Psoas muscle (tissue), 8 donors: Measurements from ENCODE around the gene RPL5. TPM values are rescaled to one million over a fixed set of nuclear protein-coding genes. Genes with fewer than 3 reads are reported as not detected.
A peak's percentile ranks its signal among the peaks of the same experiment; 100 is the strongest.

Source experiments
- ATAC-seq, 4 donors: fragments of 200-7000 bp; cut with Tn5 transposase; one replicate each; pipeline ENCODE4 v1.9.1; 2020; ENCODE audit warnings: moderate library complexity in 3 of 4, mild to moderate bottlenecking in 2 of 4
- DNase-seq, 2 donors: peaks; one replicate each; pipeline ENCODE4 v3.0.0-alpha.2; 2020
- H3K27ac ChIP-seq: fragments of 200-600 bp; one replicate; pipeline ENCODE4 v1.8.0; 2022
- H3K27me3 ChIP-seq, 3 donors: fragments of 200-600 bp in 1 of 3; one replicate each; pipeline versions ENCODE4 v1.6.1 to v1.8.0; 2013 to 2022; ENCODE audit warnings: low read length in 2 of 3, mild to moderate bottlenecking in 2 of 3, moderate library complexity in 1 of 3; ENCODE audit not compliant: insufficient read depth in 3 of 3
- H3K36me3 ChIP-seq, 2 donors: fragments of 200-600 bp in 1 of 2; one replicate each; pipeline versions ENCODE4 v1.6.1 to v1.8.0; 2013 to 2022; ENCODE audit warnings: low read depth in 1 of 2, mild to moderate bottlenecking in 1 of 2, moderate library complexity in 1 of 2; ENCODE audit not compliant: insufficient read depth in 1 of 2
- H3K4me1 ChIP-seq: fragments of 200-600 bp; one replicate; pipeline ENCODE4 v1.8.0; 2022
- H3K4me3 ChIP-seq: fragments of 200-600 bp; one replicate; pipeline ENCODE4 v1.8.0; 2022; ENCODE audit warnings: mild to moderate bottlenecking
- H3K9me3 ChIP-seq: fragments of 200-600 bp; one replicate; pipeline ENCODE4 v1.8.0; 2022
- WGBS, 3 donors: extraction: QIAGEN DNeasy Blood & Tissue Kit; methylation state at CpG; one replicate each; pipeline versions ENCODE4 v1.1.6 to v1.1.7; 2013; 5-methylcytosine and 5-hydroxymethylcytosine counted together
- intact Hi-C, 2 donors: fragments of 100-400 bp; cut with DNase I; formaldehyde crosslinking; loops; one replicate each; pipeline versions ENCODE4 v1.11.0 to v1.14.2; 2022
- polyA plus RNA-seq, 3 donors: library from polyadenylated mRNA; stranded (reverse); fragments of 200-250 nt; gene quantifications; one replicate each; pipeline ENCODE4 v1.2.3, GENCODE V29; 2013
- total RNA-seq, 4 donors: library from RNA; stranded (reverse); fragmentation: NEBNext Ultra II Directional in 2 of 4; extraction: Animal tissue kit (Norgen Biotek cat#: 25700) in 2 of 4; gene quantifications; one replicate each; pipeline versions ENCODE4 v1.2.1 to v1.2.4, GENCODE V29; 2021 to 2023
- TF ChIP-seq, protein P1 (sequence below): fragments of 200-600 bp; IDR thresholded peaks from one replicate; pipeline ENCODE4 v1.8.0; 2022; ENCODE audit warnings: antibody characterized with exemption
- donor health status: healthy with polysubstance abuse.
- donor health status: DM: no; HTN: no; CAD: no; lungs with moderate emphysema.
- donor health status: Bipolar disorder and iron deficiency.
- donor health status: healthy.
- donor health status: DM: yes; HTN: yes; CAD: no.
- donor health status: DM: no; HTN: no; CAD: no.
- donor health status: DM: no; HTN: no; CAD: no.
- donor health status: DM: yes; HTN: yes; CAD: no.

The RPL5 gene
- total and polyA plus RNA-seq, 7 donors, result 353 to 1,760 (median 601) TPM

DNA sequence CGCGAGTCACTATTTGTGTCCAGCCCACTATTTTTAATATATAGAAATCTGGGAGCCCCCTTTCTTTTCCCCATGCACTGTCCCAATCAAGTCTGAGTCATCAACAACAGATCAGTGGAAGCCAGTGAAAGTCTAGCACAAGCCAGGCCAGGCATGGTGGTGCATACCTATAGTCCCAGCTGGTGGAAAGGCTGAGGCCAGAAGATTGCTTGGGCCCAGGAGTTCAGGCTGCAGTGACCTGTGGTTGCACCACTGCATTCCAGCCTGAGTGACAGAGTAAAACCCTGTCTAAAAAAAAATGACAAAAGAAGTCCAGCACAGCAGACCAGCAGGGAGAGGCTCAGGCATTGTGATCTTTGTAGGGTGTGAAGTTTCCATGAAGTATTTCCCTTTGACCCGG, 9.0 kb upstream of the RPL5 start:
- ATAC-seq, result no peak
- Histone ChIP-seq H3K4me1 (no peaks in the 10 kb centered on the region), H3K36me3 (no peaks in the 10 kb centered on the region), H3K27ac (no peak overlapping the region), H3K27me3 (no peaks in the 10 kb centered on the region), H3K4me3 (no peak overlapping the region), H3K9me3 (no peaks in the 10 kb centered on the region)
- no peak for DNase-seq
- intact Hi-C loops, result no loop called here
- WGBS, 3 donors, result 77 to 98% (median 88%) methylated on average over 3 of the region's 3 CpGs
- TF ChIP-seq, protein P1, sequence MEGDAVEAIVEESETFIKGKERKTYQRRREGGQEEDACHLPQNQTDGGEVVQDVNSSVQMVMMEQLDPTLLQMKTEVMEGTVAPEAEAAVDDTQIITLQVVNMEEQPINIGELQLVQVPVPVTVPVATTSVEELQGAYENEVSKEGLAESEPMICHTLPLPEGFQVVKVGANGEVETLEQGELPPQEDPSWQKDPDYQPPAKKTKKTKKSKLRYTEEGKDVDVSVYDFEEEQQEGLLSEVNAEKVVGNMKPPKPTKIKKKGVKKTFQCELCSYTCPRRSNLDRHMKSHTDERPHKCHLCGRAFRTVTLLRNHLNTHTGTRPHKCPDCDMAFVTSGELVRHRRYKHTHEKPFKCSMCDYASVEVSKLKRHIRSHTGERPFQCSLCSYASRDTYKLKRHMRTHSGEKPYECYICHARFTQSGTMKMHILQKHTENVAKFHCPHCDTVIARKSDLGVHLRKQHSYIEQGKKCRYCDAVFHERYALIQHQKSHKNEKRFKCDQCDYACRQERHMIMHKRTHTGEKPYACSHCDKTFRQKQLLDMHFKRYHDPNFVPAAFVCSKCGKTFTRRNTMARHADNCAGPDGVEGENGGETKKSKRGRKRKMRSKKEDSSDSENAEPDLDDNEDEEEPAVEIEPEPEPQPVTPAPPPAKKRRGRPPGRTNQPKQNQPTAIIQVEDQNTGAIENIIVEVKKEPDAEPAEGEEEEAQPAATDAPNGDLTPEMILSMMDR, result no peak

DNA sequence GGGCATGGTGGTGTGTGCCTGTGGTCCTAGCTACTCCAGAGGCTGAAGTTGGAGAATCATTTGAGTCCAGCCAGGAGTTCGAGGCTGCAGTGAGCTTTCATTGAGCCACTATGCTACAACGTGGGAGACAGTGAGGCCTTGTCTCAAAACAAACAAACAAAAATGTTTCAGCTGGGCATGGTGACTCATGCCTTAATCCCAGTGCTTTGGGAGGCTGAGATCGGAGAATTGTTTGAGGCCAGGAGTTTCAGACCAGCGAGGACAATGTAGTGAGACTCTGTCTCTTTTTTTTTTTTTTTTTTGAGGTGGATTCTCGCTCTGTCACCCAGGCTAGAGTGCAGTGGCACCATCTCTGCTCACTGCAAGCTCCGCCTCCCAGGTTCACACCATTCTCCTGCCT, 5.0 kb upstream of the RPL5 start:
- no peaks in the 10 kb centered on the region for H3K27me3 ChIP-seq
- H3K27ac ChIP-seq, result no peak overlapping the region
- ATAC-seq, result no peak
- no peaks in the 10 kb centered on the region for H3K36me3 ChIP-seq
- H3K4me1 ChIP-seq, result no peaks in the 10 kb centered on the region
- intact Hi-C loops, result no loop called here
- TF ChIP-seq, protein P1, result no peak
- DNase-seq, result no peak
- no peaks in the 10 kb centered on the region for H3K9me3 ChIP-seq
- no peak overlapping the region for H3K4me3 ChIP-seq
- 75 to 82% (median 78%) methylated on average over 6 of the region's 6 CpGs for WGBS, 3 donors

DNA sequence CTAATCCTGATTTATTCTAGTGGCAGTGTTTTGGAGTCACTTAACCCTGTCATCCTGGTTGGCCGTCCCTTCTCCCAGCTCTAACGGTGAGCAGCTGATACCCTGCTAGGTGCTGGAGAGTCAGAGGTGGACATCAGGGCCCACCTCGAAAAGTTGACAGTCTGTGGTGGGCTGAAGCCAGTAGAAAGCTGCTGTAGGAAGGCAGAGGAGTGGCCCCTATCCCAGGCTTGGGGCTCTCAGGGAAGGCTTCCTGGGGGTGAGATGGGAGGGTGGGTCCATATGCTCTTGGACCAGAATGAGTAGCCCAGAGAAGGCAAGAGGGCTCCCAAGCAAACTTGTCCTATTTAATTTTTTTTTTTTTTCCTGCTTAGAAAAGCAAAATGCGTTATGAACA, 475 bp upstream of the RPL5 start:
- TF ChIP-seq, protein P1, result no peak
- Histone ChIP-seq H3K27ac (no peak overlapping the region), H3K36me3 (peaks cover 11 to 31% of the 10 kb centered on the region in 2 donors), H3K4me3 (peak overlapping the region; percentile 97), H3K9me3 (no peaks in the 10 kb centered on the region), H3K4me1 (peaks cover 25% of the 10 kb centered on the region), H3K27me3 (no peaks in the 10 kb centered on the region)
- intact Hi-C loops, result no loop called here
- ATAC-seq, result no peak
- WGBS, 3 donors, result 49 to 55% (median 50%) methylated on average over 4 of the region's 4 CpGs
- DNase-seq, result no peak

DNA sequence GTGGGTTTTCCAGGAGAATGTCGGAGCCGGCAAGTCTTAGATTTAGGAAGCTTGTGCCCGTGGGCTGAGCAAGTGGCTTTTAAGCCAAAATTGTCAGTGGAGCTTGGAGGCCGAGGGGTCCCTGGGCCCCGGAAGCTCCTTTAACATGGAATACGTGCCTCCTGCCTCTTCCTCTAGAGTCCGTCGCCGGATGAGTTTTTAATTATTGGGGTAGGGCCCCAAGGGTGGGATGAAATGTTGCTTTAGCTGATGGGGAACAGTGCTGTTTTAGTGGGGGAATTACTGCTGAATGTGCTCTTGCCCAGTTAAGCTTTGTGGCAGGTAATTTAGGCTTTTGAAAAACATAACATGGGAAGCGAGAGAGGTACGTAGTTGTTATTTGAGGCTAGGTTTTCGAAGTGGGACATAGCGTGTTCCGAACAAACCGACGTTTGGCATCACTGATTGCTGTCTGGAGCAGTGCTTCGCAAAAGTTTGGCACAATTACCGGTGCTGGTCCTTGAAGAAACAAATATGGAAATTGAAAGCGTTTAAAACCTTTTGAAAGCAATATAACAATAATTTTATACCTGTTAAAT, 786 bp downstream of the RPL5 start:
- ATAC-seq (peak in 3 of 4 donors; percentile 3 to 66 (median 39)), DNase-seq (no peak)
- intact Hi-C loops, result no loop called here
- H3K4me3 ChIP-seq, result peak overlapping the region; percentile 97
- H3K4me1 ChIP-seq, result peaks cover 33% of the 10 kb centered on the region
- WGBS, 3 donors, result 0 to 1% (median 1%) methylated on average over 19 of the region's 19 CpGs
- TF ChIP-seq, protein P1, result no peak
- no peaks in the 10 kb centered on the region for H3K9me3 ChIP-seq
- no peaks in the 10 kb centered on the region for H3K27me3 ChIP-seq
- H3K27ac ChIP-seq, result peak overlapping the region; percentile 89
- H3K36me3 ChIP-seq, result peaks cover 16 to 44% of the 10 kb centered on the region in 2 donors

DNA sequence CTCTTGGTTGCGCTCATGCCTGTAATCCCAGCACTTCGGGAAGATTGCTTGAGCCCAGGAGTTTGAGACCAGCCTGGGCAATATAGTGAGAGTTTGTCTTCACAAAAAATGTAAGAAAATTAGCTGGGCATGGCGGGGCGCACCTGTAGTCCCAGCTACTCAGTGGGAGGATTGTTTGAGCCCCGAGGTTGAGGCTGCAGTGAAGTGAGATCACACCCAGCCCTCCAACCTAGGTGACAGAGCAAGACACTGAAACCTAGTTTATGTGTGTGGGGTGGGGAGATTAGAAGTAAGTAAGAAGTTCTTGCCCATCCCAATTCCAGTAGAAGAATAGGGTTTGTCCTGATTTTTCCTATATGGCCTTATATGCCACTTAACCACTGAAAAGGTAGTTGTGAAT, 2.0 kb downstream of the RPL5 start:
- Histone ChIP-seq H3K4me3 (peak overlapping the region; percentile 97), H3K27me3 (no peaks in the 10 kb centered on the region), H3K27ac (peak overlapping the region; percentile 89), H3K4me1 (peaks cover 44% of the 10 kb centered on the region), H3K36me3 (peaks cover 21 to 56% of the 10 kb centered on the region in 2 donors), H3K9me3 (no peaks in the 10 kb centered on the region)
- intact Hi-C loops, result no loop called here
- TF ChIP-seq, protein P1, result no peak
- WGBS, 3 donors, result 60 to 68% (median 63%) methylated on average over 5 of the region's 5 CpGs
- ATAC-seq (no peak), DNase-seq (no peak)
